ENCODE results near the gene ENAH. TPM values are rescaled to one million over a fixed set of nuclear protein-coding genes. Genes with fewer than 3 reads are reported as not detected.

Gene ENAH
- total and polyA plus RNA-seq, 9 of the 15 experiments (the other 6 are each of a cell fraction or from before 2014, with no cell fraction given) = 0.03 to 1.2 (median 0.15) TPM

- TF ChIP-seq XRCC5 (IDR thresholded peaks at IDR 0.05; ENCODE audit: low read depth, low read length) = no peak
- no peak for TF ChIP-seq ATF4 (CRISPR knock-in tag; IDR thresholded peaks at IDR 0.05)
- TF ChIP-seq CC2D1A (IDR thresholded peaks at IDR 0.05) = no peak
- no peak for TF ChIP-seq PBX2 (CRISPR knock-in tag; IDR thresholded peaks at IDR 0.05; ENCODE audit: low read depth)
- peak; percentile 40; the same call in 1 of the 2 replicates for TF ChIP-seq PBX2 (tag; conservative IDR thresholded peaks at IDR 0.05; ENCODE audit: low read depth)
- TF ChIP-seq SRSF9 (IDR thresholded peaks at IDR 0.05; ENCODE audit: borderline replicate concordance, low read depth, low read length) = no peak
- TF ChIP-seq ZMIZ1 (IDR thresholded peaks at IDR 0.05; ENCODE audit: low read depth in 2 of 2, low read length in 2 of 2) = no peak
- peak; percentile 92; the same call in 1 of the 2 replicates for TF ChIP-seq JUND (IDR thresholded peaks at IDR 0.05; ENCODE audit: borderline replicate concordance, low read depth, low read length)
- peak; percentile 80; the same call in 2 of the 3 replicates for TF ChIP-seq JUND (tag; IDR thresholded peaks at IDR 0.05; ENCODE audit: borderline replicate concordance, low read depth, low read length)
- peak; percentile 83 for TF ChIP-seq ATF3 (IDR thresholded peaks at IDR 0.05)
- no peak for TF ChIP-seq ATF3 (CRISPR knock-in tag; conservative IDR thresholded peaks at IDR 0.05)
- TF ChIP-seq ETS2 (tag; IDR thresholded peaks at IDR 0.05; ENCODE audit: borderline replicate concordance, poor library complexity, severe bottlenecking) = no peak
- no peak for TF ChIP-seq CGGBP1 (CRISPR knock-in tag; IDR thresholded peaks at IDR 0.05)
- TF ChIP-seq CBX3 (IDR thresholded peaks at IDR 0.05; ENCODE audit: borderline replicate concordance in 1 of 2, low read length in 2 of 2) = peak in 1 of 2 experiments; percentile 54; a peak in 1 of 3 replicates
- TF ChIP-seq ARID2 (IDR thresholded peaks at IDR 0.05) = no peak
- TF ChIP-seq TCF7 (IDR thresholded peaks at IDR 0.05; ENCODE audit: borderline replicate concordance) = no peak
- TF ChIP-seq MITF (IDR thresholded peaks at IDR 0.05) = no peak
- no peak for TF ChIP-seq MAFG (tag; conservative IDR thresholded peaks at IDR 0.05)
- TF ChIP-seq ZKSCAN1 (IDR thresholded peaks at IDR 0.05; ENCODE audit: low read depth, low read length) = no peak
- no peak for TF ChIP-seq SUPT5H (IDR thresholded peaks at IDR 0.05)
These were observed 198.2 kb downstream of the ENAH start (continued) for GRCh38 chr1:225454733-225455132.
